PFSK-1 (cell line): ENCODE results near the gene LCE2B.

Experiments used
- POLR2AphosphoS5 ChIP-seq: IDR thresholded peaks from 2 replicates; pipeline ENCODE4 v1.6.1; 2012; ENCODE audit warnings: low read depth, mild to moderate bottlenecking, control low read depth, low read length, moderate library complexity
- REST ChIP-seq, 2 experiments: IDR thresholded peaks; 2 replicates each; pipeline versions ENCODE4 v1.6.1 to v1.8.0; 2011 to 2012; ENCODE audit warnings: low read depth in 2 of 2, low read length in 2 of 2, control low read depth in 1 of 2, inconsistent platforms in 1 of 2, mild to moderate bottlenecking in 1 of 2, moderate library complexity in 1 of 2; ENCODE audit not compliant: insufficient read depth in 1 of 2
- TAF1 ChIP-seq: IDR thresholded peaks from 2 replicates; pipeline ENCODE4 v1.6.1; 2012; ENCODE audit warnings: low read length, control low read depth, borderline replicate concordance; ENCODE audit not compliant: insufficient read depth

- TF ChIP-seq POLR2AphosphoS5 (no peak), REST (IDR thresholded peaks at IDR 0.05; ENCODE audit: insufficient read depth in 1 of 2, low read depth in 2 of 2, low read length in 2 of 2) (no peak), TAF1 (no peak)
These were observed 12.0 kb downstream of the LCE2B start, which contains the start of gene LCE2A for GRCh38 chr1:152697701-152698600.
